Natural killer cell (primary cell): ENCODE measurements around the gene UMAD1. TPM values are rescaled to one million over a fixed set of nuclear protein-coding genes. Genes with fewer than 3 reads are reported as not detected.
"Not testable (repeated sequence)": the region's sequence is repeated elsewhere in the genome, so short reads cannot be mapped to it uniquely, and the experiment has no call there.

ENCODE experiments used
- ATAC-seq, 3 donors: fragments of 150-1000 bp in 2 of 3; fragments of 200-7000 bp in 1 of 3; cut with Tn5 transposase; 1 replicate in 1 of 3; 2 replicates in 2 of 3; pipeline ENCODE4 v1.10.0; 2021; ENCODE audit warnings: mild to moderate bottlenecking in 2 of 3, moderate library complexity in 2 of 3
- DNase-seq, 2 donors: peaks; one replicate each; pipeline versions ENCODE4 v3.0.0 to v3.0.0-alpha.2; 2013 to 2021; ENCODE audit warnings: mixed read lengths in 1 of 2
- H3K27ac ChIP-seq: one replicate; pipeline ENCODE4 v1.5.1; 2013; ENCODE audit warnings: mild to moderate bottlenecking, low read length
- H3K27me3 ChIP-seq: one replicate; pipeline ENCODE4 v1.6.1; 2013; ENCODE audit warnings: low read length; ENCODE audit not compliant: control insufficient read depth, insufficient read depth
- H3K36me3 ChIP-seq: one replicate; pipeline ENCODE4 v1.6.1; 2013; ENCODE audit warnings: low read length; ENCODE audit not compliant: control insufficient read depth, insufficient read depth
- H3K4me1 ChIP-seq: one replicate; pipeline ENCODE4 v1.6.1; 2013; ENCODE audit warnings: low read length; ENCODE audit not compliant: control insufficient read depth, insufficient read depth
- H3K4me3 ChIP-seq: one replicate; pipeline ENCODE4 v1.5.1; 2013; ENCODE audit warnings: low read length
- H3K9me3 ChIP-seq: one replicate; pipeline ENCODE4 v1.6.1; 2013; ENCODE audit warnings: low read length; ENCODE audit not compliant: control insufficient read depth, insufficient read depth
- H3K27ac Mint-ChIP-seq, 2 donors: one replicate each; pipeline ENCODE4 v1.8.0; 2022; ENCODE audit warnings: mild to moderate bottlenecking in 2 of 2, mixed read lengths in 2 of 2, moderate library complexity in 1 of 2
- H3K27me3 Mint-ChIP-seq, 2 donors: one replicate each; pipeline ENCODE4 v1.8.0; 2022; ENCODE audit warnings: low read depth in 2 of 2, mixed read lengths in 2 of 2
- H3K36me3 Mint-ChIP-seq: one replicate; pipeline ENCODE4 v1.8.0; 2022; ENCODE audit warnings: mixed read lengths
- H3K4me1 Mint-ChIP-seq, 2 donors: one replicate each; pipeline ENCODE4 v1.8.0; 2022; ENCODE audit warnings: mixed read lengths in 2 of 2
- H3K4me3 Mint-ChIP-seq: one replicate; pipeline ENCODE4 v1.8.0; 2022; ENCODE audit warnings: mild to moderate bottlenecking, moderate library complexity, mixed read lengths
- H3K9me3 Mint-ChIP-seq, 2 donors: one replicate each; pipeline ENCODE4 v1.8.0; 2022; ENCODE audit warnings: mixed read lengths in 2 of 2
- CTCF ChIP-seq: fragments of 200-600 bp; IDR thresholded peaks from one replicate; pipeline ENCODE4 v1.8.0; 2022; ENCODE audit warnings: antibody characterized with exemption
- WGBS: methylation state at CpG from one replicate; pipeline ENCODE4 v1.1.7; 2013; ENCODE audit warnings: missing lambda C conversion rate; ENCODE audit not compliant: insufficient coverage; 5-methylcytosine and 5-hydroxymethylcytosine counted together
- intact Hi-C: fragments of 100-400 bp; cut with micrococcal nuclease; formaldehyde crosslinking; loops from one replicate; pipeline ENCODE4 v1.14.2; 2022
- total RNA-seq, 4 donors: library from RNA; stranded (reverse); fragments of 120-200 nt in 1 of 4; gene quantifications; one replicate each; pipeline versions ENCODE4 v1.2.3 to v1.2.4, GENCODE V29; 2013 to 2022

UMAD1 gene
- total RNA-seq, 3 donors from 2014 or later (not counting 1 experiment from before 2014, with no cell fraction given): 12.3 to 16.5 (median 14.6) TPM

GRCh38 chr7:7820409-7820808, 179.9 kb downstream of the UMAD1 start:
- Mint-ChIP-seq H3K27me3 (no peaks in the 10 kb centered on the region), H3K36me3 (peaks cover 5% of the 10 kb centered on the region), H3K4me1 (peaks cover 35 to 36% of the 10 kb centered on the region in 2 donors), H3K9me3 (peaks cover 0 to 2% of the 10 kb centered on the region in 2 donors), H3K4me3 (no peak overlapping the region), H3K27ac (no peak overlapping the region)
- H3K27me3 ChIP-seq: no peaks in the 10 kb centered on the region
- ATAC-seq (no peak), DNase-seq (no peak)
- intact Hi-C loops: no loop called here
- 83% methylated on average over 1 of the region's 1 CpG for WGBS
- H3K9me3 ChIP-seq: no peaks in the 10 kb centered on the region
- peaks cover 15% of the 10 kb centered on the region for H3K4me1 ChIP-seq
- H3K4me3 ChIP-seq: no peak overlapping the region
- no peak overlapping the region for H3K27ac ChIP-seq
- TF ChIP-seq CTCF: no peak
- H3K36me3 ChIP-seq: no peaks in the 10 kb centered on the region

- intact Hi-C loops: no loop called here
These were observed 180.4 kb downstream of the UMAD1 start for GRCh38 chr7:7820939-7821338.

GRCh38 chr7:7821517-7821916, 181.0 kb downstream of the UMAD1 start:
- Mint-ChIP-seq H3K9me3 (peaks cover 0 to 2% of the 10 kb centered on the region in 2 donors), H3K4me1 (peaks cover 24 to 25% of the 10 kb centered on the region in 2 donors), H3K36me3 (peaks cover 5% of the 10 kb centered on the region), H3K4me3 (no peak overlapping the region), H3K27me3 (no peaks in the 10 kb centered on the region), H3K27ac (no peak overlapping the region)
- no peak overlapping the region for H3K27ac ChIP-seq
- H3K27me3 ChIP-seq: no peaks in the 10 kb centered on the region
- peaks cover 5% of the 10 kb centered on the region for H3K4me1 ChIP-seq
- no peaks in the 10 kb centered on the region for H3K9me3 ChIP-seq
- intact Hi-C loops: no loop called here
- 100% methylated on average over 3 of the region's 3 CpGs for whole genome bisulfite sequencing
- TF ChIP-seq CTCF: no peak
- DNase-seq (no peak), ATAC-seq (no peak)
- H3K36me3 ChIP-seq: no peaks in the 10 kb centered on the region
- no peak overlapping the region for H3K4me3 ChIP-seq

More at GRCh38 chr7:7820939-7821338, 180.4 kb downstream of the UMAD1 start:
- H3K27ac ChIP-seq: no peak overlapping the region
- H3K27ac Mint-ChIP-seq: no peak overlapping the region
- no peak overlapping the region for H3K4me3 Mint-ChIP-seq
- H3K4me1 Mint-ChIP-seq: peaks cover 29 to 30% of the 10 kb centered on the region in 2 donors
- TF ChIP-seq CTCF: no peak
- H3K27me3 ChIP-seq: no peaks in the 10 kb centered on the region
- H3K4me1 ChIP-seq: peaks cover 11% of the 10 kb centered on the region
- DNase-seq (no peak), ATAC-seq (no peak)
- no peaks in the 10 kb centered on the region for H3K36me3 ChIP-seq
- H3K27me3 Mint-ChIP-seq: no peaks in the 10 kb centered on the region
- H3K9me3 ChIP-seq: no peaks in the 10 kb centered on the region
- H3K36me3 Mint-ChIP-seq: peaks cover 5% of the 10 kb centered on the region
- 69% methylated on average over 2 of the region's 3 CpGs for WGBS
- H3K9me3 Mint-ChIP-seq: peaks cover 0 to 2% of the 10 kb centered on the region in 2 donors
- H3K4me3 ChIP-seq: no peak overlapping the region

- H3K4me3 Mint-ChIP-seq, H3K4me1 Mint-ChIP-seq, DNase-seq, H3K36me3 ChIP-seq, H3K9me3 ChIP-seq, H3K36me3 Mint-ChIP-seq, H3K4me1 ChIP-seq, H3K4me3 ChIP-seq, intact Hi-C loops, H3K27me3 Mint-ChIP-seq, H3K27me3 ChIP-seq, H3K27ac Mint-ChIP-seq, ATAC-seq, H3K27ac ChIP-seq, H3K9me3 Mint-ChIP-seq: not testable (repeated sequence)
These were observed 184.7 kb downstream of the UMAD1 start for GRCh38 chr7:7825294-7825693.
